H1 (cell line): Measurements from ENCODE around the gene ICA1. TPM values are rescaled to one million over a fixed set of nuclear protein-coding genes. Genes with fewer than 3 reads are reported as not detected.

Experiments
- CTCF ChIA-PET: fragments of 300-600 bp; sonication (Branson Sonifier 250); formaldehyde crosslinking; loops from one replicate; lab custom pipeline; 2021; ENCODE audit not compliant: partially characterized antibody; lab: Charles Lee
- POLR2A ChIA-PET: fragments of 300-600 bp; sonication (Branson Sonifier 250); formaldehyde crosslinking; loops from one replicate; lab custom pipeline; 2021; ENCODE audit warnings: inconsistent platforms; ENCODE audit not compliant: partially characterized antibody; lab: Charles Lee
- DNase-seq, 2 experiments: peaks; one replicate each; pipeline versions ENCODE4 v3.0.0 to v3.0.0-alpha.2; 2010 to 2022; ENCODE audit warnings: low spot score in 2 of 2, low read depth in 1 of 2, mixed read lengths in 1 of 2
- FAIRE-seq: peaks from 2 replicates; lab custom pipeline; 2011; peaks lifted over from hg19 to GRCh38; lab: Jason Lieb, UNC
- H2AFZ ChIP-seq: 2 replicates; pipeline ENCODE4 v1.8.1; 2012; ENCODE audit warnings: low read length, inconsistent platforms
- H2AK5ac ChIP-seq: 2 replicates; pipeline ENCODE4 v1.6.1; 2013; ENCODE audit warnings: low read depth, low read length
- H2BK120ac ChIP-seq: replicated peaks from 2 replicates; pipeline ENCODE3; 2013; ENCODE audit warnings: low read depth, low read length, inconsistent platforms
- H2BK12ac ChIP-seq: 2 replicates; pipeline ENCODE4 v1.6.1; 2013; ENCODE audit warnings: low read depth, low read length
- H2BK15ac ChIP-seq: 2 replicates; pipeline ENCODE4 v1.6.1; 2013; ENCODE audit warnings: low read length
- H2BK20ac ChIP-seq: 2 replicates; pipeline ENCODE4 v1.6.1; 2013; ENCODE audit warnings: low read length
- H2BK5ac ChIP-seq: 2 replicates; pipeline ENCODE4 v1.6.1; 2013; ENCODE audit warnings: low read depth, low read length
- H3K14ac ChIP-seq: 2 replicates; pipeline ENCODE4 v1.6.1; 2013; ENCODE audit warnings: inconsistent platforms; ENCODE audit not compliant: insufficient read length
- H3K18ac ChIP-seq: 2 replicates; pipeline ENCODE4 v1.6.1; 2013; ENCODE audit warnings: low read length; ENCODE audit errors: extremely low read depth
- H3K23ac ChIP-seq: 2 replicates; pipeline ENCODE4 v1.6.1; 2013; ENCODE audit warnings: inconsistent platforms; ENCODE audit not compliant: insufficient read length
- H3K23me2 ChIP-seq: 2 replicates; pipeline ENCODE4 v1.6.1; 2013; ENCODE audit warnings: low read depth, low read length
- H3K27ac ChIP-seq: 2 replicates; pipeline ENCODE4 v1.6.1; 2011; ENCODE audit warnings: low read depth, low read length, inconsistent platforms
- H3K27me3 ChIP-seq, 4 experiments: replicated peaks in 1 of 4; 1 replicate in 1 of 4; 2 replicates in 3 of 4; pipeline versions ENCODE4 v1.6.1 to v1.8.1; 2011 to 2013; ENCODE audit warnings: low read length in 3 of 4, mild to moderate bottlenecking in 3 of 4, inconsistent platforms in 2 of 4, mixed read lengths in 2 of 4, moderate library complexity in 1 of 4; ENCODE audit not compliant: control insufficient read depth in 3 of 4, insufficient read depth in 3 of 4; ENCODE audit errors: extremely low read depth in 1 of 4
- H3K36me3 ChIP-seq, 4 experiments: 2 replicates each; pipeline versions ENCODE4 v1.6.1 to v1.8.1; 2011 to 2013; ENCODE audit warnings: mild to moderate bottlenecking in 4 of 4, low read length in 3 of 4, moderate library complexity in 2 of 4, control low read depth in 1 of 4, inconsistent platforms in 1 of 4; ENCODE audit not compliant: insufficient read depth in 4 of 4, control insufficient read depth in 2 of 4
- H3K4ac ChIP-seq: replicated peaks from 2 replicates; pipeline ENCODE3; 2013; ENCODE audit warnings: low read length, low read depth, mixed read lengths, inconsistent platforms; ENCODE audit not compliant: insufficient read length
- H3K4me1 ChIP-seq, 4 experiments: replicated peaks in 1 of 4; 1 replicate in 1 of 4; 2 replicates in 3 of 4; pipeline versions ENCODE4 v1.6.1 to v1.8.1; 2011 to 2013; ENCODE audit warnings: low read length in 3 of 4, inconsistent platforms in 2 of 4, mixed read lengths in 1 of 4; ENCODE audit not compliant: insufficient read depth in 4 of 4, control insufficient read depth in 3 of 4
- H3K4me2 ChIP-seq, 2 experiments: 2 replicates each; pipeline versions ENCODE4 v1.6.1 to v1.8.1; 2011 to 2013; ENCODE audit warnings: low read depth in 2 of 2, low read length in 2 of 2, control low read depth in 1 of 2, inconsistent platforms in 1 of 2, mild to moderate bottlenecking in 1 of 2; ENCODE audit not compliant: insufficient read depth in 1 of 2
- H3K4me3 ChIP-seq, 4 experiments: fragments of 200-600, 300-600 bp in 1 of 4; sonication (generic), shearing (Covaris generic), sonication (Bioruptor Twin) in 1 of 4; 2 replicates each; pipeline versions ENCODE4 v1.5.1 to v1.8.1; 2011 to 2016; ENCODE audit warnings: low read length in 4 of 4, low read depth in 3 of 4, control low read depth in 2 of 4, inconsistent platforms in 2 of 4, mild to moderate bottlenecking in 2 of 4, mixed read lengths in 1 of 4, moderate library complexity in 1 of 4; ENCODE audit not compliant: insufficient read depth in 2 of 4; ENCODE audit errors: extremely low read depth in 1 of 4
- H3K56ac ChIP-seq: replicated peaks from 2 replicates; pipeline ENCODE3; 2013; ENCODE audit warnings: low read depth, mild to moderate bottlenecking, mixed read lengths, low read length, inconsistent platforms; ENCODE audit not compliant: insufficient read length
- H3K79me1 ChIP-seq: 2 replicates; pipeline ENCODE4 v1.6.1; 2013; ENCODE audit warnings: low read depth, low read length, control low read depth
- H3K79me2 ChIP-seq, 2 experiments: 2 replicates each; pipeline versions ENCODE4 v1.6.1 to v1.8.1; 2012 to 2013; ENCODE audit warnings: low read length in 2 of 2, mild to moderate bottlenecking in 2 of 2, inconsistent platforms in 1 of 2; ENCODE audit not compliant: insufficient read depth in 2 of 2, control insufficient read depth in 1 of 2
- H3K9ac ChIP-seq, 4 experiments: replicated peaks in 1 of 4; 1 replicate in 1 of 4; 2 replicates in 3 of 4; pipeline versions ENCODE4 v1.6.1 to v1.8.1; 2011 to 2013; ENCODE audit warnings: low read depth in 3 of 4, low read length in 3 of 4, control low read depth in 2 of 4, mild to moderate bottlenecking in 2 of 4, moderate library complexity in 2 of 4, inconsistent platforms in 1 of 4; ENCODE audit errors: extremely low read depth in 1 of 4
- H3K9me3 ChIP-seq, 2 experiments: 2 replicates each; pipeline versions ENCODE4 v1.6.1 to v1.8.1; 2012 to 2013; ENCODE audit warnings: mild to moderate bottlenecking in 2 of 2, moderate library complexity in 2 of 2, control low read depth in 1 of 2, inconsistent platforms in 1 of 2, low read depth in 1 of 2, low read length in 1 of 2, mixed read lengths in 1 of 2; ENCODE audit not compliant: insufficient read depth in 2 of 2
- H4K20me1 ChIP-seq, 2 experiments: replicated peaks in 1 of 2; 2 replicates each; pipeline versions ENCODE3 to v1.8.1; 2011 to 2013; ENCODE audit warnings: inconsistent platforms in 2 of 2, low read length in 2 of 2, mild to moderate bottlenecking in 1 of 2; ENCODE audit not compliant: insufficient read depth in 2 of 2, control insufficient read depth in 1 of 2
- H4K5ac ChIP-seq: 2 replicates; pipeline ENCODE4 v1.6.1; 2013; ENCODE audit warnings: low read length, low read depth, mixed read lengths, inconsistent platforms; ENCODE audit not compliant: insufficient read length
- H4K8ac ChIP-seq: 2 replicates; pipeline ENCODE4 v1.8.0; 2013; ENCODE audit warnings: mild to moderate bottlenecking, moderate library complexity, low read length, inconsistent platforms; ENCODE audit not compliant: insufficient read depth; ENCODE audit errors: extremely low read depth
- H4K91ac ChIP-seq: replicated peaks from 2 replicates; pipeline ENCODE3; 2013; ENCODE audit warnings: low read length, mixed read lengths, inconsistent platforms; ENCODE audit not compliant: insufficient read length
- GTF2F1 ChIP-seq: IDR thresholded peaks from 2 replicates; pipeline ENCODE4 v1.6.1; 2012; ENCODE audit warnings: low read depth, low read length, improper control_type of control experiment, borderline replicate concordance
- KDM1A ChIP-seq: fragments of 200-600, 300-600 bp; sonication (generic); IDR thresholded peaks from 2 replicates; pipeline ENCODE4 v1.7.1; 2016; ENCODE audit warnings: mild to moderate bottlenecking, low read length, borderline replicate concordance
- MAFK ChIP-seq: IDR thresholded peaks from 2 replicates; pipeline ENCODE4 v1.6.1; 2012; ENCODE audit warnings: low read depth, mild to moderate bottlenecking, improper control_type of control experiment, low read length
- RBBP5 ChIP-seq: IDR thresholded peaks from 2 replicates; pipeline ENCODE4 v1.7.1; 2012; ENCODE audit warnings: low read depth, mild to moderate bottlenecking, inconsistent platforms, low read length, moderate library complexity, borderline replicate concordance
- TAF1 ChIP-seq: IDR thresholded peaks from 2 replicates; pipeline ENCODE4 v1.6.1; 2011; ENCODE audit warnings: mild to moderate bottlenecking, low read depth, low read length
- WGBS, 2 experiments: shearing (Covaris generic) in 1 of 2; methylation state at CpG; one replicate each; pipeline versions ENCODE4 v1.1.6 to v1.1.7; 2013 to 2015; ENCODE audit warnings: low lambda C conversion rate in 2 of 2, mixed read lengths in 2 of 2, inconsistent platforms in 1 of 2, low coverage in 1 of 2, missing lambda C conversion rate in 1 of 2; ENCODE audit not compliant: insufficient replicate concordance in 2 of 2, insufficient coverage in 1 of 2, insufficient read length in 1 of 2; ENCODE audit errors: extremely low coverage in 1 of 2, missing lambda C conversion rate in 1 of 2; 5-methylcytosine and 5-hydroxymethylcytosine counted together
- polyA plus RNA-seq, 7 experiments: library from polyadenylated mRNA; depleted of rRNA in 3 of 7; stranded (reverse) in 5 of 7; unstranded in 2 of 7; fragments of >200 nt in 5 of 7; fragments of 200-250 nt in 2 of 7; gene quantifications; 1 replicate in 5 of 7; 2 replicates in 1 of 7; 4 replicates in 1 of 7; pipeline versions ENCODE4 v1.2.1 to v1.2.3, GENCODE V29; 2011 to 2013; ENCODE audit warnings: missing spikeins in 2 of 7, mixed read lengths in 2 of 7
- total RNA-seq: library from RNA; stranded (reverse); fragmentation: NEBNext Ultra II Directional; extraction: Animal tissue kit (Norgen Biotek cat#: 25700); gene quantifications from 2 replicates; pipeline ENCODE4 v1.2.1, GENCODE V29; 2021

The ICA1 gene
- total and polyA plus RNA-seq, 2 of the 8 experiments (the other 6 are each of a cell fraction or from before 2014, with no cell fraction given) = 14.9 to 37.1 TPM

GRCh38 chr7:8141070-8141469 lies 120.9 kb downstream of the ICA1 start:
- Histone ChIP-seq H2BK15ac (no peak overlapping the region), H2AK5ac (no peak overlapping the region), H3K9ac (no peak overlapping the region), H3K79me1 (no peaks in the 10 kb centered on the region; the same call in 1 of the 2 replicates), H3K9me3 (no peaks in the 10 kb centered on the region), H2BK20ac (no peak overlapping the region), H4K91ac (no peak overlapping the region), H3K23ac (no peak overlapping the region)
- FAIRE-seq = no peak
- no peak for TF ChIP-seq GTF2F1
- no peak for TF ChIP-seq MAFK
- TF ChIP-seq RBBP5 = no peak
- TF ChIP-seq TAF1 = no peak
- no peak for TF ChIP-seq KDM1A
- TF ChIP-seq, all 59 proteins: peak for 0
- H3K79me2 ChIP-seq = no peaks in the 10 kb centered on the region
- no peak overlapping the region for H2BK12ac ChIP-seq
- H3K18ac ChIP-seq = no peak overlapping the region
- no peak overlapping the region for H3K56ac ChIP-seq
- H4K8ac ChIP-seq = no peak overlapping the region
- no peaks in the 10 kb centered on the region for H3K23me2 ChIP-seq
- H3K27me3 ChIP-seq = no peaks in the 10 kb centered on the region
- no peak overlapping the region for H3K4me2 ChIP-seq
- no peaks in the 10 kb centered on the region for H4K20me1 ChIP-seq
- H3K27ac ChIP-seq = no peak overlapping the region
- H2AFZ ChIP-seq = no peak overlapping the region
- no peak overlapping the region for H4K5ac ChIP-seq
- H2BK120ac ChIP-seq = no peak overlapping the region
- H3K14ac ChIP-seq = no peak overlapping the region
- POLR2A ChIA-PET = no interaction called here
- no peak overlapping the region for H3K4ac ChIP-seq
- H2BK5ac ChIP-seq = no peak overlapping the region
- CTCF ChIA-PET = interaction anchor here (1.1 kb wide), 2 partner anchors 17 to 29 kb away, joined by 3 read pairs; no protein-coding TSS in a partner anchor
- no peak overlapping the region for H3K4me3 ChIP-seq
- no peak for DNase-seq
- 92% methylated on average over 4 of the region's 4 CpGs; no CpG with 5 or more reads in 1 of the 2 experiments for WGBS, 2 experiments
- no peaks in the 10 kb centered on the region for H3K4me1 ChIP-seq
- H3K36me3 ChIP-seq = no peaks in the 10 kb centered on the region
